ENCODE results near the gene LIX1L.

LIX1L gene

DNA sequence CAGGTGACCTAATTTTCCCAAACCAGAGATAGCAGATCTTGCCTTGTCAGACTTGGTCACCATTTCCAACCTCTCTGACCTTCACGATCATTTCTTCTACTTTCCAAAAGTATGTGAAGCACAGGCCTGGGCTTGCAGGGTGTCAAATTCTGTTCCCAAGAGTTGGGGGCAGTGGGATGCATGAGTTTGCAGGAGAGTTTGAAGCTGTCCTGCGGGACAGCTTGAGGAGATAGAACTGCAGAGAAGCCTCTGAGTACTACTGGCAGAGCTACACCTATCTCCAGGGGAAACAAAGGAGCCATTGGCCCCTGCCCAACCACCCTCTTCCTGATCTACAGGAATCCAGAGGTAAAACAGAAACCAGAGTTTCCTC, 27.3 kb upstream of the LIX1L start:
- no peak for DNase-seq

DNA sequence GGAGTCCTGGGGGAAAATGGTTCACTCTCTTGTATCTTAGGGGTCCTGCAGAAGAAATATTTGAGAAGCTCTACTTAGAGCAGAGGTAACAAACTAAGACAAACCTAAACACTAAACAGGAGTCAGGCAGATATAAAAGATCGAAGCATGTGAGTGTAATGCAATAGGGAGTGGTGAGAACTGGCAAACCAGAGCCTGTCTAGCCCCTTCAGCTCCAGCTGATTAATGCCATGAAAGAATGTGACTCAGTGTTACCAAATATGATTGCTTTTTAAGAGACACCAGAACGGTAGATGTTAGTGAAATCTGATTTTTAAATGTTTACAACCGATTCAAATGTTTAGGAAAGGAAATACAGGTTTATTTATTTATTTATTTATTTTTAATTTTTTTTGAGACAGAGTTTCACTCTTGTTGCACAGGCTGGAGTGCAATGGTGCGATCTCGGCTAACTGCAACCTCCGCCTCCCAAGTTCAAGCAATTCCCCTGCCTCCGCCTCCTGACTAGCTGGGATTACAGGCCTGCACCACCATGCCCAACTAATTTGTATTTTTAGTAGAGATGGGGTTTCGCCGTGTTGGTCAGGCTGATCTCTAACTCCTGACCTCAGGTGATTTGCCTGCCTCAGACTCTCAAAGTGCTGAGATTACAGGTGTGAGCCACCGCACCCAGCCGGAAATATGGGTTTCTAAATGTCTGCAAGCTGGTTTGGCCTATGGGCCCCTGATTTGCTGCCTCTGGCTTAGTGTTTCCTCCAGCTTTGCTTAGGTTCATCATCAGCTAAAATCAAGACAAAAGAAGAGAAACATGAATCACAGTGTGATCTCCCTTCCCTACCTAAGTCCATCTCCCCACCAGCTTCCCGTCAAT, 26.4 kb upstream of the LIX1L start:
- DNase-seq: no peak

DNA sequence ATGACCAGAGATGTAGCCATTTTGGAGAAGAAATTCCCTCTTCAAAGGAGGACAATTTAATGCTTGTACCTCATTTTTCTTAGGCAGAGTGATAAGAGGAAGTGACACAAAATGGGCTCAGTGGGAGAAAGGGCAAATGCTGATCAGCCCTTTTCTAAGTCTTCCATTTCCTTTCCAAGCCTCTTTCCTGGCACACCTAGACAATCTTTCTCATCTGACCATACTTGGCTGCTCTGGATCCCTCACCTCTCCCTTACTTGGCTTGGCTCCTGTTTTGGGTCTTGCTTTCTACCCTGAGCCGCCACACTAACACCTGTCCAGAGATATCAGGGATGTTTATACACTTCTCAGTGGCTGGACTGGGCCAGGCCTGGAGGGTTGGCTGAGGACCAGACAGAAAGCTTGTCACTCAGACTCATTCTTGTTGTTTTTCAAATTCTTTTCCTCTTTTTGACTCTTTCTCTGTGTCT, 25.4 kb upstream of the LIX1L start:
- no peak for DNase-seq

DNA sequence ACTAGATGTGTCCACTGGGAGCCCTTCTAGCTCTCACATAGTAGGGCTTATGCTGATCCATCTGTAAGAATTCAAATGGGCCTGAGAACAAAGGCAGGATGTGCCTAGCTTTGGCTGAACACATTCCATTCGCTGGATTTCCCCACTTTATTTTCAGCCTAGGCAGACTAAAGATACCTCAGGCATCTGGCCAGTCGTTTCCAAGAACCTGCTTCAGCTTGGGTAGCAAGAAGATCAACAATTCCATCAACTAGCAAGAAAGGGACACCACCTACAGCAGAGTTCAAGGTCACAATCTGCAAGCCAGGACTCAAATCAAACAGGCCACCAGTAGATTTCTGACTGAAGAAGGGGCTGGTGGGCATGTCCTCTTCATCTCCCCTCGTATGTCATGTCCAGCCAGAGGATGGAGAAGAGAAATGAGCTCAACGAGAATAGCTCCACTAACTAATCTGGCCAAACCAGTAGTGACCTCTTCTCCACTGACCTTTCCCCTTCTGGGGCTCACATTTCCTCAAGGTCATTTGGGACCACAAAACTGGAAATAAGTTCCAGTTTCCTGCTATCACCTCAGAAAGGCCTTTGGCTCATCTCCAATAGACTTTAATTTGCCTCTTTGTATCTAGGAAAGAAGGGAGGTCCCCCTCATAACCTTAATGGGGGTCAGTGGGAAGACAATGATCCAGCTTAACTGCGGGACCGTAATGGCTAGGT, 24.4 kb upstream of the LIX1L start:
- no peak for DNase-seq

DNA sequence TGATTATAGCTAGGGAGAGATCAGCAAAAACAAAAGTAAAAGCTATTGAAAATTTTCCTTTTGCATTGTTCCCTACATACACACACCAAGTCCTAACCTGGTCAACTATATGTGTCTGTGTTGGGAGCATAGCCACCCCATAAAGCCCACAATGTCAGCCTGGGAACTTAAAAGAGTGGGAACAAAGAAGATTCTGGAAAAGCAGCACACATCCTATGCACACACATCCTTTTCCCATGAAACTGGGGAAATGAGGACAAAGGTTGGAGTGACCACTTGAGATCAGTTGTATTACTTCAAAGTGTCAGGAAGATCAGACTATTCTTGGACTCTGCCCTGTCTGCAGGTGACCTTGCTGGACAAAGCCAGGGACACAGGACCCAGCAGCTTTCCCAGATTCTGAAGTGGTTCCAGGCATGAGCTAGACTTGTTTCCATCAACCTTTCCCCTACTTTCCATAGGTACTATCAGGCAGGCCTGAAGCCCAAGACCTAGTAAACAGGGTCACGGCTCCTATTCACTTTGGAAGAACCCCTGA, 22.7 kb upstream of the LIX1L start:
- DNase-seq: no peak

DNA sequence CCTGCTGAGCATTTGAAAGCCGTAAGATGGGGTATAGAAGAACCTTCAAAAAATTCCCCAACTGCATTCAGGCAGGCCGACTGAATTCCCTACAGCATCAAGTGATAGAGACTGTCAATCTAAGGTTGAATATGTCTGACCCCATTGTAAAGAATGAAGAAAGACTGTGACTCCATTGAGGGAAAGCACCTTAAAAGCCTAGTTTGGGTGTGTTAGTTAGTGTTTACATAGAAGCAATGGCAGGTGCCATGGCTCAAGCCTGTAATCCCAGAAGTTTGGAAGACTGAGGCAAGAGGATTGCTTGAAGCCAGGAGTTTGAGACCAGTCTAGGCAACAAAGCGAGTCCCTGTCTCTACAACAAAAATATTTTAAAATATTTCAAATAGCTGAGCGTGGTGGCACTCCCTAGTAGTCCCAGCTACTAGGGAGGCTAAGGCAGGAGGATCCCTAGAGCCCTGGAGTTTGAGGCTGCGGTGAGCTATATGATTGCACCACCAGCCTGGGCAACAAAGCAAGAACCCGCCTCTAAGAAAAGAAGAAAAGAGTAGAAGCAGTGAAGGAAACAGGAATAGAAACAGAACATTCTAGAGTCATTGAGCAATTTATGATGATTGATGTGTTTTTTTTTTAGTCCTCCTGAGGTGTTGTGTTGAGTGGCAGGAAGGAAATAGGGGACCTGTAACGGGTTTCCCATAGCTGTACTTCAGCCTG, 22.1 kb upstream of the LIX1L start:
- DNase-seq: no peak

DNA sequence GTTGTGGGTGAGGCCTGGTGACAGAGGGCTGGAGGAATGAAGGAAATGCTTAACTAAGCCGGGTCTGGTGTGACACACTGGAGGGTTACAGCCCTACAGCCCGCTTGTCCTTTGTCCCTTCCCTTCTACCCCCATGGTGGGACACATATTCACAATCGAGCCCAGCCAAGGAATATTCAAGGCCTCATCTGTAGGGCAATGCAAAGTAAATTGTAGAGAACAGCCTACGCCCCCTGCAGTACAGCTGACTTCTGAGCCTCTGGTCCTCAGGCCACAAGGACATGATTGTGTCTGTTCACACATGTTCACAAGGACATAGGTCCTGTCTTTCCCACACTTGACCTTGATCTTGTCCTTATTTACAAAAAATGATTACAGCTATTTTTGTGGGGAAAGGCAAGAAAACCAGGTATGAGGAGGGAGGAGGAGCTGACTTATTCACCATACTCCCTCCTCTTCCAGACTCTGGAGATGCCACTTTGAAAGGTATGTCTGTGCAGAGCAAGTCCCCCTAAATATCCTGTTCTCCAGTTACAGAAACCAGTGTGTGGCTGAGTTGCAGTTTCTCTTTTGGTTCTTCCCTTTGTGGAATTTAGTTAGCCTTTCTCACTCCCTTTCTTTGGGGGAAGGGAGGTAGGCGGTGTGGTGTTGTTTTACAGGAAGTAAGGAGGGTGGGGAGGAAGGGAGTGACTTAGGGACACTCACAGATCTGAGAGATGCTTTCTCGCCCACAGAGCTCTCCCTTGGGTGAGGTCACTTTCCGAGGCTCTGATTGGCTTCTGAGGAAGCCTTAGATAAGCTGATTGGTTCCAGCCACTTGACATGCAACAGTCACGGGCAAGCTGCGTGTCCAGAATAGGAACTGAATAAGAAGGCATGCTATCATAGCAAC, 21.3 kb upstream of the LIX1L start:
- peak; percentile 92 for DNase-seq

DNA sequence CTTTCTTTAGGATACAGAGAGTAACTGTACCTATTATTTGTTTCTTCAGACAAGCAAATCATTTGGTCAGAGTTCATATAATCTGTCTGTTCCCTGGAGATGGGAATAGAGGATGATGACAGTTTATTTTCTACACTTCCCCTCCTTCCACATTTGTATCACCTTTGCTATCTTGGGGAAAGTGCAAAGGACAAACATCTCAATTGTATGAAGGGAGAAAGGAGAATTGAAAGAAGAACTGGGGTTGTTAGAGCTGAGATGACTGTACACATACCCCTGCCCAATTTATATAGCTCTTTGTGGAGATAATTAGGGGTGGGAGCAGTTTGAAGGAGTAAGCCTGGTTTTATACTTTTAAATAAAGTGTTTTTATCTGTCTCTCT, 20.6 kb upstream of the LIX1L start:
- DNase-seq: no peak

DNA sequence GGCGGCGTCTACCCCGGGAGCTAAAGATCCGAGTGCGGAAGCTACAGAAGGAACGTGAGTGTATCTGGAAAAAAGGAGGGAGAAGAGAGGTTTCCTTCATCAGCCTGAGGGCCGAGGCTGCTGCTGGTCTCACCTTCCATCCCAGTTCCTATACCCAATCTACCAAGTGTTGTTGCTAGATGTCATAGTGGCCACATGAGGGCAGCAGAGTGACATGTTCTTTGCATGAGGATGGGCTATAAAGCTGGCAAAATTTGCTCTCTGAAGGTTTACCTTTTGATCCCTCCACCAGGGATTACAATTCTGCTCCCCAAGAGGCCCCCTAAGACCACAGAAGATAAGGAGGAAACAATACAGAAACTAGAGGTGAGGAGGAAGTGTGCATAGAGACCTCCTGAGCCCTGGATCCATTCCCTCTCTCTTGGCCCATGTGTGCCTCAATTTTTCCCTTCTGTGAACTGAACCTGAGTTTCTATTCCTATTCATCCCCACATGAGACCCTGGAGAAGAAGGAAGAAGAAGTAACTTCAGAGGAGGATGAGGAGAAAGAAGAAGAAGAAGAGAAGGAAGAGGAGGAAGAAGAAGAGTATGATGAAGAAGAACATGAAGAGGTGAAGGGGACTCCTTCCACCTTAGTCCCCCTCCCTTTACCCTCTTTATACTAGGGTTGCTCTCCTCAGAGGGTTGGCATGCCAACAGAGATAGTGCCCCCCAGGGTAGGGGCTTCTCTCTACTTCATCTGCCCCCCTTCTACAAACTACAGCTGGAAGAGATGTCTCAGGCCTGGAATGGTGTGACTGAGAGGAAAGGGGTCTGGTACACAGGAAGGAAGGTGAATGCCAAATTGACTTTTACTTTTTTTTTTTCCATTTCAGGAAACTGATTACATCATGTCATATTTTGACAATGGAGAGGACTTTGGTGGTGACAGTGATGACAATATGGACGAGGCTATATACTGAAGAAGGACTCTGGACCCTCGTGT, 20.0 kb upstream of the LIX1L start:
- DNase-seq: peak; percentile 70

DNA sequence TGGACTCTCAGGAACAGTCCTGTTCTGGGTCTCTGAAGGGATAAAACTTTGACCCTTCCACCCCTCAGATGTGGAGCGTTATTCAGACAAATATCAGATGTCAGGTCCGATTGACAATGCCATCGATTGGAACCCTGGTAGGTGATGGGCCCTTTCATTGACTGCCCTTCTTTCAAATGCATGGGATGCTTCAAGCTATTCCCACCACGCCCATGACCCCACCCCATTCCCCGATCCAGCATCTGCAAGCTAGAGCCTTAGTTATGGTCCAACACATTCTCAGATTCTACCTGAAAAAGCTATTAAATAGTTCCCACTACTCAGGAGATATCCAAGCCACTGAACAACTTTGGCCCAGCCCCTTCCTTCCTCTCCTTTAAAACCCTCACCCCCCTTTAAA, 19.2 kb upstream of the LIX1L start:
- no peak for DNase-seq

DNA sequence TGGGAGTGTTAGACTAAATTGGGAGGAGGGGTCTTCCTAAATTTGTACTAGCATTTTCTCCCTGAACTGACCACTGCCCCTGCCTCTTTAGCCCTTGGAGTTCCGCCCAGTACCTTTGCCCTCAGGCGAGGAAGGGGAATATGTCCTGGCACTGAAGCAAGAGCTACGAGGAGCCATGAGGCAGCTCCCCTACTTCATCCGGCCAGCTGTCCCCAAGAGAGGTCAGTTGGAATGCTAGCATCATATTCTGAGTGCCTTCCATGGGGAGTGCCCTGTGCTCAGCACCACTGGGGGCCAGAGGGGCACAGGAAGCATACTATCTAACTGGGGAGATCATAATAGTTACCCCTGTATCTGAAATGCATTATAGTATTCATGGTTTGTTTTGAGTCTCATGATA, 17.4 kb upstream of the LIX1L start:
- no peak for DNase-seq

DNA sequence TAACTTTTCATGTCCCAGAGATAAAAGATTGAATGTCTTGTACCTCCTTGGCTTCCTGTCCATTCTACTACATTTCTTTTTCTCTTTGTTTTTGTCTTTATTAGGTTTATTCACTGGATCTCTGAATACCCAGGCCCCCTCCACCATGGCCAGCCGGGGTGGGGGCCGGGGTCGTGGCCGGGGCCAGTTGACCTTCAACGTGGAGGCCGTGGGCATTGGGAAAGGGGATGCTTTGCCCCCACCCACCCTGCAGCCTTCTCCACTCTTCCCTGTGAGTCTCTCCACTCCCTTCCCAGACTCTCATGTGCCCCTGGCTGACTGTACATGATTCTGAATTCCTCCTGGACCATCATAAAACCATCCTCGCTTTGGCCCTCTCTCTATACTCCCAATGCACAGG, 16.9 kb upstream of the LIX1L start:
- DNase-seq: no peak

DNA sequence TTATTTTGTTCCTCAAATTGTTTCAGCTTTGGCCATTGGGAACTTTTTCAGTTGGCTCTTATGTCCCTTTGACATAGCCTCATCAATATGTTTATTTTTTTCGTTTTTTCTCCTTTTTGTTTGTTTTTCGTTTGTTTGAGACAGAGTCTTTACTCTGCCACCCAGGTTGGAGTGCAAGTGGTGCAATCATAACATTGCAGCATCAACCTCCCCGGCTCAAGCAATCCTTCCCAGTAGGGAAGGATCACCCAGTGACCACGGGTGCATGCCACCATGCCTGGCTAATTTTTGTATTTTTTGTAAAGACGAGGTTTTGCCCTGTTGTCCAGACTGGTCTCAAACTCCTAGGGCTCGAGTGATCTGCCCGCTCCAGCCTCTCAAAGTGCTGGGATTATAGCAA, 14.8 kb upstream of the LIX1L start:
- DNase-seq: no peak

DNA sequence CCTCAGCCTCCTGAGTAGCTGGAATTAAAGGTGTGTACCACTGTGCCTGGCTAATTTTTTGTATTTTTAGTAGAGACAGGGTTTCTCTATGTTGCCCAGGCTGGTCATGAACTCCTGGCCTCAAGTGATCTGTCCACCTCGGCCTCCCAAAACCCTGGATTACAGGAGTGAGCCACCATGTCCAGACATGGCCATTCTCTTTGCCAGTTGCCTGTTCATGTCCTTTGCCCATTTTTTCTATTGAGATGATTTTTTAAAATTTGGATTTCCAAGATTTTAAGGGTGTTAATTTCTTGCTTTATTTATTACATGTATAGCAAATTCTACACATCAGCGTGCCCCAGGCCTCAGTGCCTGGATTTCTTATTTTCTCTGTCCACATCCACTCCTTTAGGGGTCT, 9.5 kb upstream of the LIX1L start:
- no peak for DNase-seq

DNA sequence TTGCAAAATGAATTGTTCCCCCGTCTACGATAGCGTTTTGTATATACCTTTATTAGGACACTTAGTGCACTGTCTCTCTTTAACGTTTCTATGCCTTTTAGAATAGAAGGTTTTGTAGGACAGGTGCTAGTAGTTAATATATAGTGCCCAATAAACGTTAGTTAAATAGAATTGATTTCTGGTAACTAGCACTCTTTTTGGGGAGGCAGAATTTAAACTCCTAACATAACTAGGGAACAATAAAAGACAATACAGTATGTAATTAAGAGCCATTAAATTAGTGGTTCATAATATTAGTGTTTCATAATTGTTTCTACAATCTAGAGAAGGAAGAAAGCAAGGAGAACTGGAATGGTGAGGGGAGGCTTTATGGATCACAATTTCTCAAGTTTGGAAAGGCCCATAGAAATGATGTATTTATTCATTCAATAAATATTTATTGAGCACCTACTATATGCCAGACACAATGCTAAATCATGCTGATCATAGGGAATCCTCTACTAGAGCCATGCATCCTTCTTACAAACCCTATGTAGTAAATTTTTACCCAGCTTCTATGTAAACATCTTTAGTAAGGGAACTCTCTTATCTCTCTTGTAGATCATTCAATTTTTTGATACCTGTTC, 7.4 kb upstream of the LIX1L start:
- no peak for DNase-seq

DNA sequence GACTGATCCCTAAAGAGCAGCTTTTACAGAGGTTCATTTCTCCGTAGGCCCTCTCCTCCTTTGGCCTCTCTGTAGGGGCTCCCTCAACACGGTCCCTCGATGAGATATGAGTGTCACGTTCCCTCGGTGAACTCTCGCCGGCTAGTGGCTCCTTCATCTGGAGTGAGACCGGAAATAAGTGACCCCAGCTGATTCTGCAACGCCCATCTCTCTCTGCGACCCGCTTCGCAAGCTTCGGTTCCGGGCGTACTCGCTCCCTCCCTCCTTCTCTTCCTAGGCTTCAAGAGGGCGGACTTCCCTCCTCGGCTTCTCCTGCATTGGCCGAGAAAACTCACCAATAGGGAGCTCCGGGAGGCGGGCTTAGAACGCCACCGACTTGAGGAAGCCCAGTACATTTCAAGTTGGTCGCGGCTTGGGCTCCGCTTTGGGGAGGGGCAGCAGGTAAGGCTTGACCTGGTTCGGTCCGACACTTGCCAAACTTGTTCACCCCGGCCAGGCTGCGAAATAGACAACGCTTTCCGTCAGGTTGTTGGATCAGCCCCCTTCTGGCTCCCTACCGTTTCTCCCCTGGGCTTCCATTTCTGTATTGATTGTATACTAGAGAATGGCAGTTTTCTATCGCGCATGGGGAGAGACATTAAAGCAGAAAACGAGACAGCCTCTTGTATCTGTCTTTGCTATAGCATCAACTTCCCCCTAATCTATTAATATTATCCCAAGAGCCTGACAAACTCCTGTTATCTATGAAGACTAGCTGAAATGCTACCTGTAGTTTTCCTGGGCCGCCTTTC, 6.7 kb upstream of the LIX1L start, which contains the start of the genes ANKRD34A and POLR3GL:
ANKRD34A (minus strand) TSS at position 248 of the 791 bp plus-strand sequence. CDS start 2,816 bp downstream, outside the sequence.
POLR3GL (plus strand) TSS at position 363 of the 791 bp plus-strand sequence. CDS start 10,176 bp downstream, outside the sequence.
- DNase-seq: peak; percentile 87

DNA sequence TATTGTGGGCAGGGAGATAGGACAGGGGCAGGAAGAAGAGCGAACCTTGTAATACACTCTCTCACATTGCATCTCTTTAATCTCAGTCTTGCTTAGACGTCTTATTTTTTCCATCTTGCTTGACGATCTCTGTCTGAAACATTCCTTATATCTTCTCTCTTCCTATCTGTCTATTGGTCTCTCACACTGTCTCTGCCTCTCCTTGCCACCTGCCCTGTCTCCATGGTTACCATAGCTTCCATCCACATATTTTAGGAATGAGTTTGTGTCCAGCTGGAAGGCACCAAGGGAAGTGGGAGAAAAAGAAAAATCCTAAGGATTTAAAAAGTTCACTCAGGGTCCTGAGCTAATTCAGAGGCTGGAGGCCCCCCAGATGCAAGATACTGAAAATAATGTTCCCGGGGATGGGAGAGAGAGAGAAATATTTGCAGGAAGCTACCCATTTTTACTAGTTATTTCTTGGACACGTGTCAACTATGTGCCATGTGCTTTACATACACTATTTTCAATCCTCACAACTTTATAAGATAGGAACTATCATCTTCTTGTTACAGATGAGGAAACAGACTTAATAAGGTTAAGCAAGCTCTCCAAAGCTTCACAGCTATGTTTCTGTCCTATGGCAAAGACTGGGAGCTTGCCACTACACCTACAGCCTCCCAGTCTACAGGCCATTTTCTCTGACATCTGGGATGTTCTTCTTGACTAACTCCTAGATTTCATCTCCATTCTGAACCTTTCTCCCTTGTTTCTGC, 5.6 kb upstream of the LIX1L start:
- no peak for DNase-seq

All from NCI-H2171 (cell line).